D721Med (cell line): ENCODE measurements around the gene OLFM1.

ENCODE experiments used
- DNase-seq: peaks from one replicate; pipeline ENCODE4 v3.0.0; 2011; ENCODE audit warnings: low spot score; ENCODE audit not compliant: insufficient read length
- FAIRE-seq: peaks from 2 replicates; lab custom pipeline; 2011; peaks lifted over from hg19 to GRCh38; lab: Jason Lieb, UNC
- CTCF ChIP-seq: IDR thresholded peaks from 2 replicates; pipeline ENCODE4 v1.5.1; 2012; ENCODE audit warnings: mild to moderate bottlenecking, control low read depth; ENCODE audit not compliant: insufficient read depth; ENCODE audit errors: missing control alignments

OLFM1 gene

GRCh38 chr9:135083241-135083810, 4.1 kb upstream of the OLFM1 start:
- no peak for TF ChIP-seq CTCF
- FAIRE-seq, result no peak
- no peak for DNase-seq

GRCh38 chr9:135083831-135084230, 3.6 kb upstream of the OLFM1 start:
- DNase-seq (no peak), FAIRE-seq (no peak)
- TF ChIP-seq CTCF, result no peak

GRCh38 chr9:135084262-135084661, 3.2 kb upstream of the OLFM1 start:
- no peak for DNase-seq
- no peak for FAIRE-seq
- TF ChIP-seq CTCF, result no peak

- no peak for TF ChIP-seq CTCF
- DNase-seq, result no peak
- no peak for FAIRE-seq
Observed at GRCh38 chr9:135084881-135085760, 2.3 kb upstream of the OLFM1 start.

- DNase-seq (peak; percentile 71), FAIRE-seq (no peak)
- peak; percentile 93 for TF ChIP-seq CTCF
Observed at GRCh38 chr9:135085830-135086546, 1.5 kb upstream of the OLFM1 start.

GRCh38 chr9:135086597-135087488, 625 bp upstream of the OLFM1 start:
- no peak for DNase-seq
- no peak for FAIRE-seq
- TF ChIP-seq CTCF, result no peak
